Loucy (cell line): ENCODE data around the gene PFDN4.

Experiments used
- EZH2phosphoT487 ChIP-seq: fragments of 200-600 bp; IDR thresholded peaks from 2 replicates; pipeline ENCODE4 v1.6.1; 2018; ENCODE audit warnings: antibody characterized with exemption, mild to moderate bottlenecking, moderate library complexity, borderline replicate concordance
- TF ChIP-seq, protein P1 (sequence below): fragments of 200-600 bp; sonication (generic); conservative IDR thresholded peaks from 2 replicates; pipeline ENCODE4 v1.5.1; 2014; ENCODE audit warnings: mild to moderate bottlenecking, antibody characterized with exemption, low read length

DNA sequence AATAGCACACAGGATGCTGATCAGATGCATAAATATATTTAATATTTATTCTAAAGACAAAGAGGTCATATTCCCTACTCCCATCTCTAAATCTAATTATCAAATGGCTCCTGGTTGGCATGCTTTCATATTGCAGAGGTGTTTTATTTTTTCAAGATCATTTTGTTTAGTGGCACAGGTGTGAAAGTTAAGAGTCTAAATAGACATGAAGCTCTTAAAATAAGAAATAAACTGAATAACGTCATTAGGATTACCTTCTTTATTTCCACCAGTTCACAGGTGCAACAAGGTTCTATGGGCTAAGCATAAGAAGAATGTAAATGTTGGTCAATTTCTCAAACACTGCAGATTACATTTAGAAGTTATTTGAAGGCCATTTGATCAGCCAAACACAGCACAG is 27.0 kb upstream of the PFDN4 start:
- TF ChIP-seq, protein P1, sequence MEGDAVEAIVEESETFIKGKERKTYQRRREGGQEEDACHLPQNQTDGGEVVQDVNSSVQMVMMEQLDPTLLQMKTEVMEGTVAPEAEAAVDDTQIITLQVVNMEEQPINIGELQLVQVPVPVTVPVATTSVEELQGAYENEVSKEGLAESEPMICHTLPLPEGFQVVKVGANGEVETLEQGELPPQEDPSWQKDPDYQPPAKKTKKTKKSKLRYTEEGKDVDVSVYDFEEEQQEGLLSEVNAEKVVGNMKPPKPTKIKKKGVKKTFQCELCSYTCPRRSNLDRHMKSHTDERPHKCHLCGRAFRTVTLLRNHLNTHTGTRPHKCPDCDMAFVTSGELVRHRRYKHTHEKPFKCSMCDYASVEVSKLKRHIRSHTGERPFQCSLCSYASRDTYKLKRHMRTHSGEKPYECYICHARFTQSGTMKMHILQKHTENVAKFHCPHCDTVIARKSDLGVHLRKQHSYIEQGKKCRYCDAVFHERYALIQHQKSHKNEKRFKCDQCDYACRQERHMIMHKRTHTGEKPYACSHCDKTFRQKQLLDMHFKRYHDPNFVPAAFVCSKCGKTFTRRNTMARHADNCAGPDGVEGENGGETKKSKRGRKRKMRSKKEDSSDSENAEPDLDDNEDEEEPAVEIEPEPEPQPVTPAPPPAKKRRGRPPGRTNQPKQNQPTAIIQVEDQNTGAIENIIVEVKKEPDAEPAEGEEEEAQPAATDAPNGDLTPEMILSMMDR, result no peak
- TF ChIP-seq EZH2phosphoT487, result no peak
